SIG-M5 treated with dmso at 0.1 percent for 504 hours (cell line): Measurements from ENCODE around the gene BAX.

ENCODE experiments used
- DNase-seq: peaks from one replicate; lab custom pipeline; 2025; ENCODE audit not compliant: unreplicated experiment; lab: John Stamatoyannopoulos, UW

The BAX gene

GRCh38 chr19:48982280-48982679 lies 27.6 kb downstream of the BAX start:
- DNase-seq: no peak

GRCh38 chr19:48985711-48986110 lies 31.0 kb downstream of the BAX start:
- DNase-seq: no peak

GRCh38 chr19:48986211-48986610 lies 31.5 kb downstream of the BAX start:
- DNase-seq: no peak

GRCh38 chr19:48987323-48987722 lies 32.6 kb downstream of the BAX start:
- DNase-seq: no peak

GRCh38 chr19:48988286-48988685 lies 33.6 kb downstream of the BAX start:
- DNase-seq: no peak

GRCh38 chr19:48988860-48989259 lies 34.2 kb downstream of the BAX start:
- no peak for DNase-seq

- no peak for DNase-seq
Observed at GRCh38 chr19:48989701-48990291, 35.1 kb downstream of the BAX start.

GRCh38 chr19:48990400-48990799 lies 35.7 kb downstream of the BAX start:
- no peak for DNase-seq

- no peak for DNase-seq
Observed at GRCh38 chr19:48991011-48991609, 36.4 kb downstream of the BAX start.

GRCh38 chr19:48991873-48992580 lies 37.4 kb downstream of the BAX start:
- DNase-seq: peak; percentile 55

- DNase-seq: peak; percentile 43
Observed at GRCh38 chr19:48992581-48993174, 38.0 kb downstream of the BAX start.

GRCh38 chr19:48993175-48994034 lies 38.7 kb downstream of the BAX start, which contains the start of the genes GYS1 and RUVBL2:
Gene GYS1, minus strand, starts transcription at chr19:48993309. Its CDS starts 197 bp downstream, at chr19:48993112.
Gene RUVBL2, plus strand, starts transcription at chr19:48993887. Its CDS starts 25 bp downstream, at chr19:48993912.
- peak; percentile 100 for DNase-seq

GRCh38 chr19:48994035-48994386 lies 39.3 kb downstream of the BAX start:
- DNase-seq: no peak

- peak; percentile 60 for DNase-seq
Observed at GRCh38 chr19:48997972-48998371, 43.3 kb downstream of the BAX start.

GRCh38 chr19:48999481-49000325 lies 45.0 kb downstream of the BAX start:
- DNase-seq: peak; percentile 70

- no peak for DNase-seq
Observed at GRCh38 chr19:49004133-49004532, 49.5 kb downstream of the BAX start.

- DNase-seq: no peak
Observed at GRCh38 chr19:49004964-49005614, 50.4 kb downstream of the BAX start.

GRCh38 chr19:49006905-49007304 lies 52.2 kb downstream of the BAX start:
- DNase-seq: no peak

- no peak for DNase-seq
Observed at GRCh38 chr19:49009828-49010227, 55.2 kb downstream of the BAX start.

GRCh38 chr19:49010453-49010852 lies 55.8 kb downstream of the BAX start:
- no peak for DNase-seq
